ENCODE results near the gene HCFC2.

Gene HCFC2

GRCh38 chr12:104080764-104081163, 16.4 kb downstream of the HCFC2 start:
- H3K36me3 ChIP-seq (ENCODE audit: control insufficient read depth in 2 of 2, insufficient read depth in 1 of 2, low read length in 2 of 2), result peaks cover 29 to 43% of the 10 kb centered on the region in 2 experiments

GRCh38 chr12:104083769-104084475, 19.6 kb downstream of the HCFC2 start:
- Histone ChIP-seq H3K36me3 (ENCODE audit: control insufficient read depth in 2 of 2, insufficient read depth in 1 of 2, low read length in 2 of 2) (peaks cover 42 to 65% of the 10 kb centered on the region in 2 experiments), H3K4me1 (ENCODE audit: control insufficient read depth, insufficient read depth, low read length) (no peaks in the 10 kb centered on the region), H3K27ac (ENCODE audit: extremely low read depth, low read depth, low read length) (no peak overlapping the region), H3K9me3 (ENCODE audit: control insufficient read depth, insufficient read depth, low read depth, low read length) (no peaks in the 10 kb centered on the region), H3K4me3 (ENCODE audit: low read depth, low read length) (no peak overlapping the region)
- POLR2A ChIA-PET, result interaction anchor here (1.3 kb wide), 1 partner anchor 20 kb away, joined by 3 read pairs; no protein-coding TSS in a partner anchor
- no peak for TF ChIP-seq ZBTB10 (tag by site-specific recombination; IDR thresholded peaks at IDR 0.05)
- TF ChIP-seq ZNF510 (tag by site-specific recombination; IDR thresholded peaks at IDR 0.05; ENCODE audit: insufficient replicate concordance), result no peak
- CTCF ChIA-PET, result interaction anchor here (1.2 kb wide), 1 partner anchor 16 kb away, joined by 3 read pairs; no protein-coding TSS in a partner anchor

More at GRCh38 chr12:104080764-104081163, 16.4 kb downstream of the HCFC2 start:
- ChIA-PET CTCF (no interaction called here), POLR2A (no interaction called here)
- no peak for TF ChIP-seq ZSCAN4 (tag by site-specific recombination; IDR thresholded peaks at IDR 0.05)
- TF ChIP-seq ZBTB1 (tag by site-specific recombination; IDR thresholded peaks at IDR 0.05), result no peak
- TF ChIP-seq ZNF677 (tag by site-specific recombination; IDR thresholded peaks at IDR 0.05), result no peak
- no peak for TF ChIP-seq ZNF791 (tag by site-specific recombination; IDR thresholded peaks at IDR 0.05)
- TF ChIP-seq ZBTB7A (tag by site-specific recombination; IDR thresholded peaks at IDR 0.05; ENCODE audit: low read depth), result no peak
- Histone ChIP-seq H3K27ac (ENCODE audit: extremely low read depth, low read depth, low read length) (no peak overlapping the region), H3K4me3 (ENCODE audit: low read depth, low read length) (no peak overlapping the region), H3K4me1 (ENCODE audit: control insufficient read depth, insufficient read depth, low read length) (no peaks in the 10 kb centered on the region), H3K9me3 (ENCODE audit: control insufficient read depth, insufficient read depth, low read depth, low read length) (no peaks in the 10 kb centered on the region)

GRCh38 chr12:104090685-104091084, 26.4 kb downstream of the HCFC2 start:
- TF ChIP-seq ZNF513 (tag by site-specific recombination; IDR thresholded peaks at IDR 0.05) (no peak), EGR2 (tag by site-specific recombination; IDR thresholded peaks at IDR 0.05; ENCODE audit: low read depth) (0 out of 2 replicates have a peak, but pooled peaks have one; percentile 15)
- Histone ChIP-seq H3K4me3 (ENCODE audit: low read depth, low read length) (no peak overlapping the region), H3K36me3 (ENCODE audit: control insufficient read depth in 2 of 2, insufficient read depth in 1 of 2, low read length in 2 of 2) (peaks cover 41 to 69% of the 10 kb centered on the region in 2 experiments), H3K4me1 (ENCODE audit: control insufficient read depth, insufficient read depth, low read length) (no peaks in the 10 kb centered on the region), H3K9me3 (ENCODE audit: control insufficient read depth, insufficient read depth, low read depth, low read length) (no peaks in the 10 kb centered on the region), H3K27ac (ENCODE audit: extremely low read depth, low read depth, low read length) (no peak overlapping the region)
- ChIA-PET POLR2A (no interaction called here), CTCF (interaction anchor here (2.9 kb wide), 1 partner anchor 18 kb away, joined by 25 read pairs; no protein-coding TSS in a partner anchor)

GRCh38 chr12:104091136-104091535, 26.8 kb downstream of the HCFC2 start:
- CTCF ChIA-PET, result interaction anchor here (0.6 to 2.9 kb wide), 3 partner anchors 9 to 18 kb away, joined by 3 to 25 read pairs (median 4); no protein-coding TSS in a partner anchor
- H3K4me3 ChIP-seq (ENCODE audit: low read depth, low read length), result no peak overlapping the region
- no peak for TF ChIP-seq SETDB1 (IDR thresholded peaks at IDR 0.05; ENCODE audit: insufficient read length, low read length)
- no peak for TF ChIP-seq ZBTB20 (tag by site-specific recombination; IDR thresholded peaks at IDR 0.05)
- TF ChIP-seq SP2 (tag by site-specific recombination; IDR thresholded peaks at IDR 0.05), result no peak
- no peak for TF ChIP-seq GLIS1 (tag by site-specific recombination; IDR thresholded peaks at IDR 0.05)
- TF ChIP-seq ZNF837 (tag by site-specific recombination; IDR thresholded peaks at IDR 0.05), result no peak
- TF ChIP-seq ZNF362 (tag by site-specific recombination; IDR thresholded peaks at IDR 0.05), result no peak
- TF ChIP-seq ZNF155 (tag by site-specific recombination; IDR thresholded peaks at IDR 0.05), result no peak
- no peak for TF ChIP-seq ZBTB11 (tag by site-specific recombination; conservative IDR thresholded peaks at IDR 0.05; ENCODE audit: low read depth)

More at GRCh38 chr12:104091136-104091535, 26.8 kb downstream of the HCFC2 start:
- POLR2A ChIA-PET, result no interaction called here
- Histone ChIP-seq H3K4me1 (ENCODE audit: control insufficient read depth, insufficient read depth, low read length) (no peaks in the 10 kb centered on the region), H3K9me3 (ENCODE audit: control insufficient read depth, insufficient read depth, low read depth, low read length) (no peaks in the 10 kb centered on the region), H3K27ac (ENCODE audit: extremely low read depth, low read depth, low read length) (no peak overlapping the region), H3K36me3 (ENCODE audit: control insufficient read depth in 2 of 2, insufficient read depth in 1 of 2, low read length in 2 of 2) (peaks cover 40 to 65% of the 10 kb centered on the region in 2 experiments)
